ENCODE data around the gene CCK.

Gene CCK

DNA sequence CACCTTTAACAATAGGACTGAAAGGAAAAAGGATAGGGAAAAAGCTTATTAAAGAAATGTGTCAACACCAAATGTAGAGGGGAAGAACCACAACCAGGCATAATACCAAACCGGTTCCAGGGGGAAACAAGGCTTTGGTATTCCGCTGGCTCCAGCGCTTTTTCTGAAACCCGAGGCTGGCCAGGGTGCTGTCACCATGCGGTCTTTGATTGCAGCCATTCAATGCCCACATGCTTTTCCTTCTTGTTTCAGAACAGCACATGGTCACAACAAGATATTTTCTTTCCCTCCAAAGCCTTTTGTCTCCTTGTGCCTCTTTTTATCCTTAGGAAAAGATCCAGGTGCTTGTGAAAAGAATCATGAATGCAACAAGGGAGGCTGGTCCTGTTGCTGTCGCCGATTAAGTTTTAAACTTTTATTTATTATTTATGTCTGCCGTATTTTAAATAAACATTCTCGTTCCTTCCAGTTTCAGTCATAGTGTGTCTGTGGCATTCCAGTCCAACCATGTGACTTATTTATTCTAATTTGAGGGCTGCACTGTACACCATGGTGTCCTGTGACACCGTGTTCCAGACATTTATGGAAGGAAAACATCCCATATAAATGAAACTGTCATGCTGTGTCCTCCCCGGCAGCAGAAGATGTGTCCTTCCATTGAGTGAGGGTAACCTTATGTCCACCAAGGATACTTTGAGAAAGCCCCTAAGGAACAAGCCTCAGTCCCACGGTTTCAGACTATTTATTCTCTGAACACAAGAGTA is 41.1 kb downstream of the CCK start:
- H3K9me3 ChIP-seq (ENCODE audit: control insufficient read depth, low read length): no peaks in the 10 kb centered on the region
- H3K9ac ChIP-seq: no peak overlapping the region
- no peaks in the 10 kb centered on the region for H3K27me3 ChIP-seq (ENCODE audit: control insufficient read depth, insufficient read depth, low read length)
- no peaks in the 10 kb centered on the region for H3K79me2 ChIP-seq
- H3K4me2 ChIP-seq (ENCODE audit: low read length): no peak overlapping the region
- no peak overlapping the region for H3K27ac ChIP-seq
- TF ChIP-seq, protein P1, sequence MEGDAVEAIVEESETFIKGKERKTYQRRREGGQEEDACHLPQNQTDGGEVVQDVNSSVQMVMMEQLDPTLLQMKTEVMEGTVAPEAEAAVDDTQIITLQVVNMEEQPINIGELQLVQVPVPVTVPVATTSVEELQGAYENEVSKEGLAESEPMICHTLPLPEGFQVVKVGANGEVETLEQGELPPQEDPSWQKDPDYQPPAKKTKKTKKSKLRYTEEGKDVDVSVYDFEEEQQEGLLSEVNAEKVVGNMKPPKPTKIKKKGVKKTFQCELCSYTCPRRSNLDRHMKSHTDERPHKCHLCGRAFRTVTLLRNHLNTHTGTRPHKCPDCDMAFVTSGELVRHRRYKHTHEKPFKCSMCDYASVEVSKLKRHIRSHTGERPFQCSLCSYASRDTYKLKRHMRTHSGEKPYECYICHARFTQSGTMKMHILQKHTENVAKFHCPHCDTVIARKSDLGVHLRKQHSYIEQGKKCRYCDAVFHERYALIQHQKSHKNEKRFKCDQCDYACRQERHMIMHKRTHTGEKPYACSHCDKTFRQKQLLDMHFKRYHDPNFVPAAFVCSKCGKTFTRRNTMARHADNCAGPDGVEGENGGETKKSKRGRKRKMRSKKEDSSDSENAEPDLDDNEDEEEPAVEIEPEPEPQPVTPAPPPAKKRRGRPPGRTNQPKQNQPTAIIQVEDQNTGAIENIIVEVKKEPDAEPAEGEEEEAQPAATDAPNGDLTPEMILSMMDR (IDR thresholded peaks at IDR 0.05): no peak
- no peak overlapping the region for H3K4me3 ChIP-seq (ENCODE audit: low read depth, low read length)
- no peak overlapping the region for H2AFZ ChIP-seq
- H3K36me3 ChIP-seq (ENCODE audit: control insufficient read depth, insufficient read depth, low read length): no peaks in the 10 kb centered on the region
- H3K4me1 ChIP-seq: no peaks in the 10 kb centered on the region

DNA sequence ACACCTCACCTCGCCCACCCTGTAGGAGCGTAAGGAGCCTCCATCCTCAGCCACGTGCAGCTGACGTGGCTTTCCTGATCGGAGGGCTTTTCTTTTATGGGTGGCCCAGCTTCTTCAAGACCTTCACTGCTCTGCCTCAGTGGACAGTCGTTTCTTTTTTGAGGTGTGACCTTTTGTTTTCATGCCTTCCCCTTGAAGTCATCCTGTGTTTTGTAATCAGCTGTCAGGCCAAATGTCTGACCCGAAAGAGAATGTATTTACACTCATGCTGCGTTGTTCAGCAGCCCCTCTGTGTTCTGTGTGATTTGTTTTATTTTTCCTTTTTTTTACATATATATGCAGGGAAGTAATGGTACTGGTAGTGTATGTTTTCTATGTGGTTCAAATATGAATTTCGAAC is 41.8 kb downstream of the CCK start:
- no peak overlapping the region for H3K9ac ChIP-seq
- no peaks in the 10 kb centered on the region for H3K9me3 ChIP-seq (ENCODE audit: control insufficient read depth, low read length)
- no peak overlapping the region for H3K4me3 ChIP-seq (ENCODE audit: low read depth, low read length)
- no peaks in the 10 kb centered on the region for H3K27me3 ChIP-seq (ENCODE audit: control insufficient read depth, insufficient read depth, low read length)
- no peak overlapping the region for H3K27ac ChIP-seq
- H3K4me1 ChIP-seq: no peaks in the 10 kb centered on the region
- H3K36me3 ChIP-seq (ENCODE audit: control insufficient read depth, insufficient read depth, low read length): no peaks in the 10 kb centered on the region
- no peak overlapping the region for H2AFZ ChIP-seq
- TF ChIP-seq, protein P1 (IDR thresholded peaks at IDR 0.05): no peak
- no peaks in the 10 kb centered on the region for H3K79me2 ChIP-seq
- no peak overlapping the region for H3K4me2 ChIP-seq (ENCODE audit: low read length)

DNA sequence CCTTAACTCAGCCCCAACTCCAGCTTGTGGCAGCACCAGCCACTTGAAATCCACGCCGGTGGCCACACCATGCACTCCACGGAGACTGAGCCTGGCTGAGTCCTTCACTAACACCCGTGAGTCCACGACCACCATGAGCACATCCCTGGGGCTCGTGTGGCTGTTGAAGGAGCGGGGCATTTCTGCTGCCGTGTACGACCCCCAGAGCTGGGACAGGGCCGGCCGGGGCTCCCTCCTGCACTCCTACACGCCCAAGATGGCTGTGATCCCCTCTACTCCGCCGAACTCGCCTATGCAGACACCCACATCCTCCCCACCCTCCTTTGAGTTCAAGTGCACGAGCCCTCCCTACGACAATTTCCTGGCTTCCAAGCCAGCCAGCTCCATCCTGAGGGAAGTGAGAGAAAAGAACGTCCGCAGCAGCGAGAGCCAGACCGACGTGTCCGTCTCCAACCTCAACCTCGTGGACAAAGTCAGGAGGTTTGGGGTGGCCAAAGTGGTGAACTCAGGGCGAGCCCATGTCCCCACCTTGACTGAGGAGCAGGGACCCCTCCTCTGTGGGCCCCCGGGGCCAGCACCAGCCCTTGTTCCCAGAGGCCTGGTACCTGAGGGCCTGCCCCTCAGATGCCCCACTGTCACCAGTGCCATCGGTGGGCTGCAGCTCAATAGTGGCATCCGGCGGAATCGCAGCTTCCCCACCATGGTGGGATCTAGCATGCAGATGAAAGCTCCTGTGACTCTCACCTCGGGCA is 42.9 kb downstream of the CCK start:
- Histone ChIP-seq H3K79me2 (no peaks in the 10 kb centered on the region), H3K9me3 (ENCODE audit: control insufficient read depth, low read length) (no peaks in the 10 kb centered on the region), H3K27ac (no peak overlapping the region), H3K36me3 (ENCODE audit: control insufficient read depth, insufficient read depth, low read length) (no peaks in the 10 kb centered on the region), H3K9ac (no peak overlapping the region), H3K4me1 (no peaks in the 10 kb centered on the region), H3K4me2 (ENCODE audit: low read length) (no peak overlapping the region), H2AFZ (no peak overlapping the region), H3K27me3 (ENCODE audit: control insufficient read depth, insufficient read depth, low read length) (no peaks in the 10 kb centered on the region), H3K4me3 (ENCODE audit: low read depth, low read length) (no peak overlapping the region)
- TF ChIP-seq, protein P1 (IDR thresholded peaks at IDR 0.05): no peak

DNA sequence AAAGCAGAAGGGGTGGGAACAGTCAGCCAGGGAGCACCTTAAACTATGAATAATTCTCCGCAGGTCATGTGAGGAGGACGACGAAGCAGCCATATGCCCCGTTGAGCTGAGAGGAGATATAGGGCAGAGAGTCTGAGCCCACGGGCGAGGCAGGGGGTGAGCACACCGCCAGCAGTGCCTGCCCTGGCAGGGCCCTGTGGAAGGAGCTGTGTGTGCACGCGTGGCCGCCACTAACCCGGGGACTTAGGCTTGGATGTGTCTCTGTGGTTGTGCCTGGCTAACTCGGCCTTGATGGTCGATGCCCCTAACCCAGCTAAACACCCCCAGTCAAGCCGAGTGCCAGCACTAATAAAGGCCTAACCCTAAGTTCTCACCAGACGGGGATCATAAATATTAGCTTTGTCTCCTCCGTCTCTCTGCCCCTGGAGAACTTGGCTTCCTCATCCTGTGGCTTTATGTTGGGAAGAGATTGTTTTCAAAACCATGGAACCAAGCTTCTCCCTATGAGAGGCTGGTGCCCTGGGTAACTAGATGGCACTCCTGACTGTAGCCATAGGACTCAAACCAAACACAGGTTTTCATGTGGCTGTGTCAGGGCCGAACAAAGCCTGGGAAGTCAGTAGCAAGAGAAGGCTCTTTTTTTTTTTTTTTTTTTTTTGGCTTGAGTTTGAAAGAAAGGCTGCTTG is 45.4 kb downstream of the CCK start:
- no peak overlapping the region for H3K4me3 ChIP-seq (ENCODE audit: low read depth, low read length)
- no peaks in the 10 kb centered on the region for H3K4me1 ChIP-seq
- no peak overlapping the region for H3K9ac ChIP-seq
- no peaks in the 10 kb centered on the region for H3K9me3 ChIP-seq (ENCODE audit: control insufficient read depth, low read length)
- H3K79me2 ChIP-seq: no peaks in the 10 kb centered on the region
- H2AFZ ChIP-seq: no peak overlapping the region
- H3K27ac ChIP-seq: no peak overlapping the region
- H3K4me2 ChIP-seq (ENCODE audit: low read length): no peak overlapping the region
- H3K36me3 ChIP-seq (ENCODE audit: control insufficient read depth, insufficient read depth, low read length): no peaks in the 10 kb centered on the region
- no peaks in the 10 kb centered on the region for H3K27me3 ChIP-seq (ENCODE audit: control insufficient read depth, insufficient read depth, low read length)
- TF ChIP-seq, protein P1 (IDR thresholded peaks at IDR 0.05): no peak
